Fibroblast of mammary gland (primary cell): ENCODE measurements around the gene ARMC6.

Source experiments
- DNase-seq: peaks from one replicate; pipeline ENCODE4 v3.0.0-alpha.2; 2010; ENCODE audit warnings: low read depth
- H3K4me3 ChIP-seq: 2 replicates; pipeline ENCODE4 v1.5.1; 2011; ENCODE audit warnings: low read depth, mild to moderate bottlenecking, low read length, moderate library complexity; ENCODE audit not compliant: control insufficient read depth
- TF ChIP-seq, protein P1 (sequence below): conservative IDR thresholded peaks from 2 replicates; pipeline ENCODE4 v1.5.1; 2011; ENCODE audit warnings: low read depth, low read length, inconsistent platforms; ENCODE audit not compliant: control insufficient read depth, insufficient read depth

Gene ARMC6

GRCh38 chr19:19057317-19057716 is 23.9 kb downstream of the ARMC6 start:
- no peak overlapping the region for H3K4me3 ChIP-seq
- TF ChIP-seq, protein P1, sequence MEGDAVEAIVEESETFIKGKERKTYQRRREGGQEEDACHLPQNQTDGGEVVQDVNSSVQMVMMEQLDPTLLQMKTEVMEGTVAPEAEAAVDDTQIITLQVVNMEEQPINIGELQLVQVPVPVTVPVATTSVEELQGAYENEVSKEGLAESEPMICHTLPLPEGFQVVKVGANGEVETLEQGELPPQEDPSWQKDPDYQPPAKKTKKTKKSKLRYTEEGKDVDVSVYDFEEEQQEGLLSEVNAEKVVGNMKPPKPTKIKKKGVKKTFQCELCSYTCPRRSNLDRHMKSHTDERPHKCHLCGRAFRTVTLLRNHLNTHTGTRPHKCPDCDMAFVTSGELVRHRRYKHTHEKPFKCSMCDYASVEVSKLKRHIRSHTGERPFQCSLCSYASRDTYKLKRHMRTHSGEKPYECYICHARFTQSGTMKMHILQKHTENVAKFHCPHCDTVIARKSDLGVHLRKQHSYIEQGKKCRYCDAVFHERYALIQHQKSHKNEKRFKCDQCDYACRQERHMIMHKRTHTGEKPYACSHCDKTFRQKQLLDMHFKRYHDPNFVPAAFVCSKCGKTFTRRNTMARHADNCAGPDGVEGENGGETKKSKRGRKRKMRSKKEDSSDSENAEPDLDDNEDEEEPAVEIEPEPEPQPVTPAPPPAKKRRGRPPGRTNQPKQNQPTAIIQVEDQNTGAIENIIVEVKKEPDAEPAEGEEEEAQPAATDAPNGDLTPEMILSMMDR, result no peak
- no peak for DNase-seq

DNA sequence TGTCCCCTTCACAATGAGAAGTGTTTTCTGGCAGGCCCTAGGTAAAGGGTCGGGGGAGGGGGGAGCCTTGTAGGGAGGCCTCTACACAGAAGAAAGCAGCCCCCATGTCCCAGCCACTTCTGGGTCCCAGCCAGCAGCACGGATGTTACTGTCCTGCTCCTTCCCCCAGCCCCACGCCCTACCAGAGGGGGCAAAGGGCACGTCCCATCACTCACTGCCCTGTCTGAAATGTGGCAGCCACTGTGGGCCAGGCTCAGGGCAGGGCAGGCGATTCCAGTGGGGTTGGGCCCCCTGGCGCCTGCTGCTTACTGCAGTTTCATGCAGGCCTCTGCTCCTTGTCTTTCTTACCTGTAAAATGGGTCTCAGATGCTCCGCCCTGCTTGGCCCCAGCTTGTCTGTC is 24.3 kb downstream of the ARMC6 start:
- TF ChIP-seq, protein P1, result no peak
- DNase-seq, result no peak

GRCh38 chr19:19059018-19059836 is 25.8 kb downstream of the ARMC6 start:
- no peak overlapping the region for H3K4me3 ChIP-seq
- TF ChIP-seq, protein P1, result no peak
- no peak for DNase-seq

More for the DNA sequence above, 24.3 kb downstream of the ARMC6 start:
- H3K4me3 ChIP-seq, result no peak overlapping the region

GRCh38 chr19:19059837-19060611 is 26.6 kb downstream of the ARMC6 start:
- DNase-seq, result no peak
- H3K4me3 ChIP-seq, result no peak overlapping the region
- TF ChIP-seq, protein P1, result no peak

DNA sequence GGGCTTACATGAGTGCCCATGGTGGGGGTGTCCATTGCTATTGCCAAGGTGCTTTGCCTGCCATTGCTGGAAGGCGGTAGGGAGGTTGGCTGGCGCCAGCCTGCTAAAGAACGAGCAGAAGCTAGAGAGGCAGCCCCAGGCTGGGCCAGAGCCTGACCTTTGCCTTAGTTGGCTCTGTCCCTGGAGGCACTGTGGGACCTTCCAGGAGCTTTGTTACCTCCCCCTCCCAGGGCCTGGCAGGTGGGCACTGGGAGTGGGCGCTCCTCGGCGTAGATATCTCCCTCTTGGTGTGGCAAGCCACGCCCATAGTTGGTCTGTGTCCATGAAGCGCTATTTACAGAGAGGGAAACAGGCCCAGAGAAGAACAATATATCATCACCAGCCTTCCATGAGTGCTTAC is 28.1 kb downstream of the ARMC6 start:
- TF ChIP-seq, protein P1, result no peak
- no peak for DNase-seq

GRCh38 chr19:19062454-19063182 is 29.2 kb downstream of the ARMC6 start:
- TF ChIP-seq, protein P1, result no peak
- peak; percentile 51 for DNase-seq
- peak overlapping the region; percentile 55 for H3K4me3 ChIP-seq

More for the DNA sequence above, 28.1 kb downstream of the ARMC6 start:
- no peak overlapping the region for H3K4me3 ChIP-seq
